Endodermal cell (in vitro differentiated cells): Measurements from ENCODE around the gene GPR22. TPM values are rescaled to one million over a fixed set of nuclear protein-coding genes. Genes with fewer than 3 reads are reported as not detected.

Experiments used
- DNase-seq: peaks from one replicate; pipeline ENCODE4 v3.0.0-alpha.2; 2017
- H3K27ac ChIP-seq: 2 replicates; pipeline ENCODE4 v1.5.1; 2013; ENCODE audit warnings: mild to moderate bottlenecking, low read depth, low read length, moderate library complexity
- H3K27me3 ChIP-seq: 2 replicates; pipeline ENCODE4 v1.6.1; 2013; ENCODE audit warnings: mild to moderate bottlenecking, low read length, moderate library complexity; ENCODE audit not compliant: insufficient read depth, control insufficient read depth, poor library complexity, severe bottlenecking
- H3K36me3 ChIP-seq: 2 replicates; pipeline ENCODE4 v1.7.0; 2013; ENCODE audit warnings: mild to moderate bottlenecking, low read length, moderate library complexity; ENCODE audit not compliant: control insufficient read depth, insufficient read depth
- H3K4me1 ChIP-seq: one replicate; pipeline ENCODE4 v1.7.0; 2013; ENCODE audit warnings: low read length; ENCODE audit not compliant: control insufficient read depth, insufficient read depth
- H3K4me3 ChIP-seq: 2 replicates; pipeline ENCODE4 v1.5.1; 2013; ENCODE audit warnings: mild to moderate bottlenecking, low read length, moderate library complexity
- H3K9ac ChIP-seq: 2 replicates; pipeline ENCODE4 v1.6.1; 2013; ENCODE audit warnings: mild to moderate bottlenecking, low read length, moderate library complexity; ENCODE audit not compliant: poor library complexity, severe bottlenecking; ENCODE audit errors: extremely low read depth
- H3K9me3 ChIP-seq: 2 replicates; pipeline ENCODE4 v1.6.1; 2013; ENCODE audit warnings: mild to moderate bottlenecking, low read length, moderate library complexity; ENCODE audit not compliant: control insufficient read depth
- H3K27ac Mint-ChIP-seq: 2 replicates; pipeline ENCODE4 v1.8.0; 2020; ENCODE audit warnings: mixed read lengths
- H3K27me3 Mint-ChIP-seq: 2 replicates; pipeline ENCODE4 v1.8.0; 2021; ENCODE audit warnings: mild to moderate bottlenecking, mixed read lengths; ENCODE audit not compliant: insufficient read depth
- H3K36me3 Mint-ChIP-seq: 2 replicates; pipeline ENCODE4 v1.8.0; 2020; ENCODE audit warnings: low read depth, mixed read lengths
- H3K4me1 Mint-ChIP-seq: 2 replicates; pipeline ENCODE4 v1.8.0; 2020; ENCODE audit warnings: mixed read lengths
- H3K4me3 Mint-ChIP-seq: 2 replicates; pipeline ENCODE4 v1.8.0; 2020; ENCODE audit warnings: mild to moderate bottlenecking, moderate library complexity, mixed read lengths
- H3K9me3 Mint-ChIP-seq: 2 replicates; pipeline ENCODE4 v1.8.0; 2020; ENCODE audit warnings: mild to moderate bottlenecking, mixed read lengths
- WGBS, 2 experiments: methylation state at CpG; one replicate each; pipeline versions ENCODE4 v1.1.5 to v1.1.7; 2013; ENCODE audit warnings: missing lambda C conversion rate in 2 of 2, mixed read lengths in 1 of 2; ENCODE audit not compliant: insufficient coverage in 1 of 2, insufficient read length in 1 of 2; 5-methylcytosine and 5-hydroxymethylcytosine counted together
- total RNA-seq, 2 donors: library from RNA; stranded (reverse); fragmentation: NEBNext Ultra II Directional in 1 of 2; extraction: Animal tissue kit (Norgen Biotek cat#: 25700) in 1 of 2; gene quantifications; 2 replicates in 1 of 2; 3 replicates in 1 of 2; pipeline ENCODE4 v1.2.1, GENCODE V29; 2021
- TF ChIP-seq, protein P1 (sequence below): fragments of 200-600 bp; sonication (generic); conservative IDR thresholded peaks from 2 replicates; pipeline ENCODE4 v1.5.0; 2021; ENCODE audit warnings: antibody characterized with exemption, mild to moderate bottlenecking

Gene GPR22
- total RNA-seq, 2 donors from 2014 or later, result not detected

DNA sequence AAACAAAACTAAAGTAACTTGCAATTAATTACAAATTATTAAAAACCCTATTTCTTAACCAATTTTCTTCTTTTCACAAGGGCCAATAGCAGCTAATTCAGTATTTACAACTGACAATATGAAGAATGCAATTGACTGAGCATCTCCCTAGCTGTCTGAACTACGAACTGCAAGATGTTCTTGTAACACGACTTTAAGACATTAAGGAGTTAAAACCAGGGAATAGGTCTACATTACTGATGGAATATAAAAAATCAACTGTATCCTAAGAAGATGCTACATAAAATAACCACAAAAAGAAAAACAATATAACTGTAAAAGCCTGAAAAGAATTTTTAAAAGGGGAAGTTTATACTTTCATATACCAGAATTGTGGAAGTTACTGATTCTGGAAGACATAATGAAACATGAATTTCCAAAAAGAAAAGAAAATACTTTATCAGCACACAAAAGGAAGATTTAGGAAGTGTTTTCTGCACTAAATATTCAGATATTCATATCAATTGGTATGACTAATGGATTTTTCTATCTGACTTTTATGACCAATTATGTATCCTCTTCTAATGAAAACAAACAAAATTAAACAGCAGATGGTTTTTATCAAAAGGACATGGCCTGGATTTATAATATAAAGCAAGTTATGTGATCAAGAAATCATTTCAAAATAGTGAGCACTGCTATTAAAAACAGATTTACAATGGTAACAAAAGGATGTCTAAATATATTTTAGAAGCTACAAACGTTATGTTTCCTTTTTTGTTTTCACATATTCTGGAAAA, 1.6 kb downstream of the GPR22 start:
- no peaks in the 10 kb centered on the region for H3K36me3 Mint-ChIP-seq
- no peaks in the 10 kb centered on the region for H3K27me3 Mint-ChIP-seq
- no peaks in the 10 kb centered on the region for H3K9me3 Mint-ChIP-seq
- H3K4me3 Mint-ChIP-seq, result no peak overlapping the region
- H3K27ac Mint-ChIP-seq, result no peak overlapping the region
- no peak overlapping the region for H3K9ac ChIP-seq
- TF ChIP-seq, protein P1, sequence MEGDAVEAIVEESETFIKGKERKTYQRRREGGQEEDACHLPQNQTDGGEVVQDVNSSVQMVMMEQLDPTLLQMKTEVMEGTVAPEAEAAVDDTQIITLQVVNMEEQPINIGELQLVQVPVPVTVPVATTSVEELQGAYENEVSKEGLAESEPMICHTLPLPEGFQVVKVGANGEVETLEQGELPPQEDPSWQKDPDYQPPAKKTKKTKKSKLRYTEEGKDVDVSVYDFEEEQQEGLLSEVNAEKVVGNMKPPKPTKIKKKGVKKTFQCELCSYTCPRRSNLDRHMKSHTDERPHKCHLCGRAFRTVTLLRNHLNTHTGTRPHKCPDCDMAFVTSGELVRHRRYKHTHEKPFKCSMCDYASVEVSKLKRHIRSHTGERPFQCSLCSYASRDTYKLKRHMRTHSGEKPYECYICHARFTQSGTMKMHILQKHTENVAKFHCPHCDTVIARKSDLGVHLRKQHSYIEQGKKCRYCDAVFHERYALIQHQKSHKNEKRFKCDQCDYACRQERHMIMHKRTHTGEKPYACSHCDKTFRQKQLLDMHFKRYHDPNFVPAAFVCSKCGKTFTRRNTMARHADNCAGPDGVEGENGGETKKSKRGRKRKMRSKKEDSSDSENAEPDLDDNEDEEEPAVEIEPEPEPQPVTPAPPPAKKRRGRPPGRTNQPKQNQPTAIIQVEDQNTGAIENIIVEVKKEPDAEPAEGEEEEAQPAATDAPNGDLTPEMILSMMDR, result peak; percentile 18
- H3K9me3 ChIP-seq, result no peaks in the 10 kb centered on the region
- no peak overlapping the region for H3K27ac ChIP-seq
- no peaks in the 10 kb centered on the region for H3K27me3 ChIP-seq
- no peaks in the 10 kb centered on the region for H3K4me1 ChIP-seq
- H3K4me1 Mint-ChIP-seq, result no peaks in the 10 kb centered on the region
- H3K36me3 ChIP-seq, result no peaks in the 10 kb centered on the region
- 96% methylated on average over 3 of the region's 3 CpGs; no CpG with 5 or more reads in 1 of the 2 experiments for WGBS, 2 experiments
- H3K4me3 ChIP-seq, result no peak overlapping the region
- no peak for DNase-seq

DNA sequence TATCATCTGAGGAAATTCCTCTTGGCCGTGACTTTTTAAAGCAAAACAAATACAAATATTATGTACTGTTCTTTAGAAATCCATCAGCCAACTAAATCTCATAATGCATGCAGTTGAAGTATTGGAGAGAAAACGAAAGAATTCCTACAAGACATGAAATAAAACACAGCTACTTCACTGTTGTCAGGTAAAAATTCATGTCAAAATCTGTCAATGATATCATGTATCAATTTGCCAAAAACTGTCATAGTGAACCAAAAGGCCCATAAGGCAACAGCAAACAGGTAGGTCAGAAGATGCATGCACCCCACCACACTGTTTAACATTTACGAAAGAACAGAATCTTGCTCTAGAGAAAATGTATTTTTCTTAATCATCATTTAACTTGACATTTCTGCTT, 2.3 kb downstream of the GPR22 start:
- Histone ChIP-seq H3K4me1 (no peaks in the 10 kb centered on the region), H3K36me3 (no peaks in the 10 kb centered on the region), H3K27me3 (no peaks in the 10 kb centered on the region), H3K27ac (no peak overlapping the region), H3K9ac (no peak overlapping the region), H3K9me3 (no peaks in the 10 kb centered on the region), H3K4me3 (no peak overlapping the region)
- 96% methylated on average over 3 of the region's 3 CpGs; no CpG with 5 or more reads in 1 of the 2 experiments for WGBS, 2 experiments
- Mint-ChIP-seq H3K4me1 (no peaks in the 10 kb centered on the region), H3K27ac (no peak overlapping the region), H3K4me3 (no peak overlapping the region), H3K36me3 (no peaks in the 10 kb centered on the region), H3K9me3 (no peaks in the 10 kb centered on the region), H3K27me3 (no peaks in the 10 kb centered on the region)
- DNase-seq, result no peak
- TF ChIP-seq, protein P1, result no peak

DNA sequence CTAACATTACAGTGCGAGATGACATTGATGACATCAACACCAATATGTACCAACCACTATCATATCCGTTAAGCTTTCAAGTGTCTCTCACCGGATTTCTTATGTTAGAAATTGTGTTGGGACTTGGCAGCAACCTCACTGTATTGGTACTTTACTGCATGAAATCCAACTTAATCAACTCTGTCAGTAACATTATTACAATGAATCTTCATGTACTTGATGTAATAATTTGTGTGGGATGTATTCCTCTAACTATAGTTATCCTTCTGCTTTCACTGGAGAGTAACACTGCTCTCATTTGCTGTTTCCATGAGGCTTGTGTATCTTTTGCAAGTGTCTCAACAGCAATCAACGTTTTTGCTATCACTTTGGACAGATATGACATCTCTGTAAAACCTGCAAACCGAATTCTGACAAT, 4.3 kb downstream of the GPR22 start:
- H3K9me3 Mint-ChIP-seq, result no peaks in the 10 kb centered on the region
- H3K36me3 Mint-ChIP-seq, result no peaks in the 10 kb centered on the region
- 90 to 91% methylated on average over 2 to 5 of the region's 5 CpGs for WGBS, 2 experiments
- Histone ChIP-seq H3K4me1 (no peaks in the 10 kb centered on the region), H3K9me3 (no peaks in the 10 kb centered on the region), H3K36me3 (no peaks in the 10 kb centered on the region), H3K27me3 (no peaks in the 10 kb centered on the region), H3K27ac (no peak overlapping the region), H3K9ac (no peak overlapping the region), H3K4me3 (no peak overlapping the region)
- no peak overlapping the region for H3K4me3 Mint-ChIP-seq
- TF ChIP-seq, protein P1, result no peak
- H3K4me1 Mint-ChIP-seq, result no peaks in the 10 kb centered on the region
- DNase-seq, result no peak
- H3K27me3 Mint-ChIP-seq, result no peaks in the 10 kb centered on the region
- H3K27ac Mint-ChIP-seq, result no peak overlapping the region
